CD4-positive, alpha-beta T cell (primary cell): Measurements from ENCODE around the gene MBLAC1. TPM values are rescaled to one million over a fixed set of nuclear protein-coding genes. Genes with fewer than 3 reads are reported as not detected.

Source experiments
- ATAC-seq: fragments of 200-7000 bp; cut with Tn5 transposase; one replicate; pipeline ENCODE4 v1.10.0; 2022; ENCODE audit warnings: mild to moderate bottlenecking; ENCODE audit not compliant: poor library complexity
- CTCF ChIA-PET: fragments of 350-600 bp; sonication (Branson Sonifier 250); formaldehyde crosslinking; loops from one replicate; lab custom pipeline; 2021; ENCODE audit warnings: antibody characterized with exemption, inconsistent platforms; lab: Charles Lee
- POLR2A ChIA-PET: fragments of 350-600 bp; sonication (Branson Sonifier 250); formaldehyde crosslinking; loops from one replicate; lab custom pipeline; 2021; ENCODE audit warnings: antibody characterized with exemption, inconsistent platforms; lab: Charles Lee
- DNase-seq, 14 experiments: peaks; one replicate each; pipeline ENCODE4 v3.0.0-alpha.2; 2013 to 2020; ENCODE audit warnings: mixed read lengths in 2 of 14
- H3K27ac ChIP-seq, 2 donors: one replicate each; pipeline versions ENCODE4 v1.5.1 to v1.7.0; 2013; ENCODE audit warnings: low read length in 2 of 2, low read depth in 1 of 2, mild to moderate bottlenecking in 1 of 2
- H3K27me3 ChIP-seq, 2 experiments: 1 replicate in 1 of 2; 2 replicates in 1 of 2; pipeline versions ENCODE4 v1.6.1 to v1.7.0; 2013; ENCODE audit warnings: low read length in 2 of 2, control low read depth in 1 of 2, mild to moderate bottlenecking in 1 of 2, moderate library complexity in 1 of 2; ENCODE audit not compliant: insufficient read depth in 2 of 2, control insufficient read depth in 1 of 2
- H3K36me3 ChIP-seq: one replicate; pipeline ENCODE4 v1.6.1; 2013; ENCODE audit warnings: low read length, control low read depth; ENCODE audit not compliant: insufficient read depth
- H3K4me1 ChIP-seq: one replicate; pipeline ENCODE4 v1.6.1; 2013; ENCODE audit warnings: low read length, control low read depth; ENCODE audit not compliant: insufficient read depth
- H3K4me3 ChIP-seq: one replicate; pipeline ENCODE4 v1.5.1; 2013; ENCODE audit warnings: mild to moderate bottlenecking, low read length, moderate library complexity
- H3K9me3 ChIP-seq, 2 experiments: 1 replicate in 1 of 2; 2 replicates in 1 of 2; pipeline versions ENCODE4 v1.6.1 to v1.7.0; 2013; ENCODE audit warnings: low read length in 2 of 2, mild to moderate bottlenecking in 2 of 2, control low read depth in 1 of 2, moderate library complexity in 1 of 2; ENCODE audit not compliant: control insufficient read depth in 1 of 2, insufficient read depth in 1 of 2
- H3K27ac Mint-ChIP-seq: one replicate; pipeline ENCODE4 v1.8.0; 2020; ENCODE audit warnings: mixed read lengths
- H3K27me3 Mint-ChIP-seq: one replicate; pipeline ENCODE4 v1.8.0; 2021; ENCODE audit warnings: mixed read lengths
- H3K36me3 Mint-ChIP-seq: one replicate; pipeline ENCODE4 v1.8.0; 2021; ENCODE audit warnings: low read depth, mixed read lengths
- H3K4me1 Mint-ChIP-seq: one replicate; pipeline ENCODE4 v1.8.0; 2021; ENCODE audit warnings: low read depth, mixed read lengths
- H3K4me3 Mint-ChIP-seq: one replicate; pipeline ENCODE4 v1.8.0; 2020; ENCODE audit warnings: mild to moderate bottlenecking, mixed read lengths
- H3K9me3 Mint-ChIP-seq: one replicate; pipeline ENCODE4 v1.8.0; 2020; ENCODE audit warnings: mixed read lengths
- intact Hi-C, 2 experiments: fragments of 100-400 bp; cut with DNase I in 1 of 2; cut with micrococcal nuclease in 1 of 2; formaldehyde crosslinking; loops; one replicate each; pipeline versions ENCODE4 v1.15.1 to v1.9.0; 2023 to 2025; cut with DNase I, micrococcal nuclease
- total RNA-seq, 174 experiments: library from RNA in 2 of 174; stranded (reverse) in 2 of 174; gene quantifications; one replicate each; pipeline ENCODE4 v1.2.3 and lab custom pipeline; 2021 to 2026
- TF ChIP-seq, protein P1 (sequence below): fragments of 200-600 bp; IDR thresholded peaks from one replicate; pipeline ENCODE4 v1.8.0; 2022; ENCODE audit warnings: antibody characterized with exemption, mild to moderate bottlenecking

The MBLAC1 gene
- total RNA-seq, 2 experiments from 2014 or later: 3.7 to 4.4 TPM

DNA sequence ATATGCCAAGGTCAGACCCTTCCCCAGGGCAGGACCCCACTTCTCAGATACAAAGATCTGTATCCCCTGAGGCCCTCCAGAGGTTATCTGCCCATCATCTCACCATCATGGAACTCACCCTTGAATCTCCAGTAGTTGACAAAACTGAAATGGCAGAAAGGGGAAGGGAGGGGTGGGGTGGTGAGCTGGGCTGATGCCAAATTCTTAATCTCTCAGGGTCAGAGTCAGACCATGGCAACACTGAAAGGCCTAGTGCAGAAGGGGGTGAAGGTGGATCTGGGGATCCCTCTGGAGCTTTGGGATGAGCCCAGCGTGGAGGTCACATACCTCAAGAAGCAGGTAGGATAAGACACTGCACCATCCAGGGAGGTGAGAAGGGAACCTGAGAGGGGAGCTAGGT, 4.2 kb upstream of the MBLAC1 start:
- CTCF ChIA-PET: no interaction called here
- peaks cover 49% of the 10 kb centered on the region for H3K36me3 Mint-ChIP-seq
- Histone ChIP-seq H3K27ac (no peak overlapping the region), H3K4me3 (no peak overlapping the region), H3K9me3 (no peaks in the 10 kb centered on the region), H3K4me1 (peaks cover 52% of the 10 kb centered on the region), H3K27me3 (no peaks in the 10 kb centered on the region), H3K36me3 (peaks cover 22% of the 10 kb centered on the region)
- DNase-seq (no peak), ATAC-seq (no peak)
- H3K27me3 Mint-ChIP-seq: no peaks in the 10 kb centered on the region
- peaks cover 47% of the 10 kb centered on the region for H3K4me1 Mint-ChIP-seq
- no peaks in the 10 kb centered on the region for H3K9me3 Mint-ChIP-seq
- intact Hi-C loops: no loop called here
- TF ChIP-seq, protein P1, sequence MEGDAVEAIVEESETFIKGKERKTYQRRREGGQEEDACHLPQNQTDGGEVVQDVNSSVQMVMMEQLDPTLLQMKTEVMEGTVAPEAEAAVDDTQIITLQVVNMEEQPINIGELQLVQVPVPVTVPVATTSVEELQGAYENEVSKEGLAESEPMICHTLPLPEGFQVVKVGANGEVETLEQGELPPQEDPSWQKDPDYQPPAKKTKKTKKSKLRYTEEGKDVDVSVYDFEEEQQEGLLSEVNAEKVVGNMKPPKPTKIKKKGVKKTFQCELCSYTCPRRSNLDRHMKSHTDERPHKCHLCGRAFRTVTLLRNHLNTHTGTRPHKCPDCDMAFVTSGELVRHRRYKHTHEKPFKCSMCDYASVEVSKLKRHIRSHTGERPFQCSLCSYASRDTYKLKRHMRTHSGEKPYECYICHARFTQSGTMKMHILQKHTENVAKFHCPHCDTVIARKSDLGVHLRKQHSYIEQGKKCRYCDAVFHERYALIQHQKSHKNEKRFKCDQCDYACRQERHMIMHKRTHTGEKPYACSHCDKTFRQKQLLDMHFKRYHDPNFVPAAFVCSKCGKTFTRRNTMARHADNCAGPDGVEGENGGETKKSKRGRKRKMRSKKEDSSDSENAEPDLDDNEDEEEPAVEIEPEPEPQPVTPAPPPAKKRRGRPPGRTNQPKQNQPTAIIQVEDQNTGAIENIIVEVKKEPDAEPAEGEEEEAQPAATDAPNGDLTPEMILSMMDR: no peak
- POLR2A ChIA-PET: interaction anchor here (0.8 to 2.0 kb wide), 3 partner anchors 8 to 22 kb away, joined by 3 to 7 read pairs (median 4); partner anchors contain the start of gene AP4M1
- H3K27ac Mint-ChIP-seq: peak overlapping the region; percentile 58
- H3K4me3 Mint-ChIP-seq: peak overlapping the region; percentile 46

DNA sequence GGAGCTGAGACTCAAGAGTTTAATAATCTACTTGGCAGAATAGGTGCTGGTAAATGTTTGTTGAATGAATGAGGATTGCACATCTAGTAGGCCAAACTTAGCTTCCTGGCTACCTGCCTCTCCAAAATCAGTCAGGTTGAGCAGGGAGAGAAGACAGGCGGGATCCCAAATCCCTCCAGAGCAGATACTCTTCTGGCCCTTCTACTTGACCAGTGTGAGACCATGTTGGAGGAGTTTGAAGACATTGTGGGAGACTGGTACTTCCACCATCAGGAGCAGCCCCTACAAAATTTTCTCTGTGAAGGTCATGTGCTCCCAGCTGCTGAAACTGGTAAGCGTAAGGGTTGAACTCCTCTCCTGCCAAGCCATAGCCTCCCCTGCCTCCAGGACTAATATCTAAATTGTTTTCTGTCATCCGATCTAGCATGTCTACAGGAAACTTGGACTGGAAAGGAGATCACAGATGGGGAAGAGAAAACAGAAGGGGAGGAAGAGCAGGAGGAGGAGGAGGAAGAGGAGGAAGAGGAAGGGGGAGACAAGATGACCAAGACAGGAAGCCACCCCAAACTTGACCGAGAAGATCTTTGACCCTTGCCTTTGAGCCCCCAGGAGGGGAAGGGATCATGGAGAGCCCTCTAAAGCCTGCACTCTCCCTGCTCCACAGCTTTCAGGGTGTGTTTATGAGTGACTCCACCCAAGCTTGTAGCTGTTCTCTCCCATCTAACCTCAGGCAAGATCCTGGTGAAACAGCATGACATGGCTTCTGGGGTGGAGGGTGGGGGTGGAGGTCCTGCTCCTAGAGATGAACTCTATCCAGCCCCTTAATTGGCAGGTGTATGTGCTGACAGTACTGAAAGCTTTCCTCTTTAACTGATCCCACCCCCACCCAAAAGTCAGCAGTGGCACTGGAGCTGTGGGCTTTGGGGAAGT, 2.2 kb upstream of the MBLAC1 start:
- Mint-ChIP-seq H3K27me3 (no peaks in the 10 kb centered on the region), H3K4me3 (peak overlapping the region; percentile 100), H3K27ac (peak overlapping the region; percentile 100), H3K9me3 (no peaks in the 10 kb centered on the region), H3K4me1 (peaks cover 41% of the 10 kb centered on the region), H3K36me3 (peaks cover 38% of the 10 kb centered on the region)
- Histone ChIP-seq H3K27me3 (no peaks in the 10 kb centered on the region), H3K36me3 (peaks cover 22% of the 10 kb centered on the region), H3K9me3 (no peaks in the 10 kb centered on the region), H3K4me1 (peaks cover 49% of the 10 kb centered on the region), H3K27ac (no peak overlapping the region), H3K4me3 (no peak overlapping the region)
- POLR2A ChIA-PET: interaction anchor here (0.8 to 3.3 kb wide), 3 partner anchors 23 to 567 kb away, joined by 4 to 58 read pairs (median 8); partner anchors contain the start of genes AP4M1, LAMTOR4 and MCM7
- no peak for DNase-seq
- no peak for ATAC-seq
- TF ChIP-seq, protein P1: no peak
- intact Hi-C loops: no loop called here
- CTCF ChIA-PET: no interaction called here

DNA sequence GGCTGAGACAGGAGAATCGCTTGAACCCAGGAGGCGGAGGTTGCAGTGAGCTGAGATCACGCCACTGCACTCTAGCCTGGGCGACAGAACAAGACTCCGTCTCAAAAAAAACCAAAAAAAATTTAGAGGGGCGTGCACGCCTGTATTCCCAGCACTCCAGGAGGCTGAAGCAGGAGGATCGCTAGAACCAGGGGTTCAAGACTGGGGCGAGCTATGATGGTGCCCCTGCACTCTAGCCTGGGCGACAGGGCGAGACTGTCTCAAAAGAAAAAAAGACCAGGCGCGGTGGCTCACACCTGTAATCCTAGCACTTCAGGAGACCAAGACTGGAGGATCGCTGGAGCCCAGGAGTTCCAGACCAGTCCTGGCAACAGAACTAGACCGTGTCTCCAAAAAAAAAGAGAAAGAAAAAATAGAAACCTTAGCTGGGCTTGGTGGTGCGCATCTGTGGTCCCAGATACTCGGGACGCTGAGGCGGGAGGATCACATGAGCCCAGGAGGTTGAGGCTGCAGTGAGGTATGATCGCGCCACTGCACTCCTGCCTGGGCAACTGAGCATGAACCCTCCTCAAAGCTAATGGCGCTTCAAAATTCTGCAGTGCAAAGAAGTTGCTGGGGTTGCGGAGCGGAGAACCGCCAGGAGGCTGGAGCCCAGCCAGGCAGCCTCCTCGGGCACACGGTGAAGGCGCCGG, 382 bp upstream of the MBLAC1 start:
- Mint-ChIP-seq H3K27me3 (no peaks in the 10 kb centered on the region), H3K27ac (peak overlapping the region; percentile 100), H3K4me1 (peaks cover 31% of the 10 kb centered on the region), H3K36me3 (peaks cover 28% of the 10 kb centered on the region), H3K4me3 (peak overlapping the region; percentile 100), H3K9me3 (no peaks in the 10 kb centered on the region)
- no peaks in the 10 kb centered on the region for H3K9me3 ChIP-seq
- H3K36me3 ChIP-seq: peaks cover 22% of the 10 kb centered on the region
- ChIA-PET CTCF (interaction anchor here (1.1 to 1.3 kb wide), 2 partner anchors 25 to 51 kb away, joined by 3 to 5 read pairs; partner anchors contain the start of genes AP4M1, GPC2, MCM7 and STAG3), POLR2A (interaction anchor here (0.6 to 3.3 kb wide), 24 partner anchors 12 to 548 kb away, joined by 3 to 58 read pairs (median 4); partner anchors contain the start of genes AP4M1, COPS6, LAMTOR4 and MCM7)
- TF ChIP-seq, protein P1: no peak
- peak overlapping the region; percentile 96 for H3K4me3 ChIP-seq
- no peaks in the 10 kb centered on the region for H3K27me3 ChIP-seq
- no peak for ATAC-seq
- intact Hi-C loops: loop anchor here (2.0 kb wide), 2 partner anchors 26 to 46 kb away; partner anchors contain the start of genes AP4M1 (in 2 of the 2), MCM7 (in 2 of the 2) and ZNF3 (in 1 of the 2)
- DNase-seq: peak in 1 of 14 experiments; percentile 38
- H3K4me1 ChIP-seq: peaks cover 40% of the 10 kb centered on the region
- peak overlapping the region; percentile 96 to 99 for H3K27ac ChIP-seq
